Stimulated activated CD4-positive, alpha-beta T cell treated with anti-CD3 and anti-CD28 coated beads, Interleukin-4, amount 100 ng/mL, for 1 hour (primary cell): ENCODE results near the gene PACS1.
"Not testable (repeated sequence)": the region's sequence is repeated elsewhere in the genome, so short reads cannot be mapped to it uniquely, and the experiment has no call there.

Experiments
- DNase-seq: peaks from one replicate; pipeline ENCODE4 v3.0.0-alpha.2; 2020

Gene PACS1

GRCh38 chr11:66077927-66078326 is 7.9 kb downstream of the PACS1 start:
- no peak for DNase-seq

- DNase-seq = not testable (repeated sequence)
Measured at GRCh38 chr11:66078949-66079348, 8.9 kb downstream of the PACS1 start.

GRCh38 chr11:66080055-66080817 is 10.2 kb downstream of the PACS1 start:
- peak; percentile 59 for DNase-seq

- DNase-seq = peak; percentile 52
Measured at GRCh38 chr11:66081505-66081904, 11.4 kb downstream of the PACS1 start.

- no peak for DNase-seq
Measured at GRCh38 chr11:66082946-66083698, 13.1 kb downstream of the PACS1 start.

- no peak for DNase-seq
Measured at GRCh38 chr11:66083767-66084166, 13.7 kb downstream of the PACS1 start.

GRCh38 chr11:66084821-66085475 is 14.9 kb downstream of the PACS1 start:
- no peak for DNase-seq

GRCh38 chr11:66087148-66087908 is 17.3 kb downstream of the PACS1 start:
- DNase-seq = no peak

GRCh38 chr11:66089067-66089466 is 19.0 kb downstream of the PACS1 start:
- DNase-seq = no peak

GRCh38 chr11:66090288-66090687 is 20.2 kb downstream of the PACS1 start:
- no peak for DNase-seq

- DNase-seq = not testable (repeated sequence)
Measured at GRCh38 chr11:66092125-66092524, 22.1 kb downstream of the PACS1 start.

GRCh38 chr11:66099746-66100145 is 29.7 kb downstream of the PACS1 start:
- DNase-seq = not testable (repeated sequence)

GRCh38 chr11:66100272-66101065 is 30.4 kb downstream of the PACS1 start:
- DNase-seq = peak; percentile 39

- no peak for DNase-seq
Measured at GRCh38 chr11:66101066-66101464, 31.0 kb downstream of the PACS1 start.

- DNase-seq = no peak
Measured at GRCh38 chr11:66104057-66104638, 34.1 kb downstream of the PACS1 start.

GRCh38 chr11:66106786-66107599 is 36.9 kb downstream of the PACS1 start:
- DNase-seq = no peak

- no peak for DNase-seq
Measured at GRCh38 chr11:66107600-66108510, 37.8 kb downstream of the PACS1 start.

- DNase-seq = no peak
Measured at GRCh38 chr11:66109294-66109693, 39.2 kb downstream of the PACS1 start.

- no peak for DNase-seq
Measured at GRCh38 chr11:66111158-66111557, 41.1 kb downstream of the PACS1 start.

GRCh38 chr11:66112041-66112491 is 42.0 kb downstream of the PACS1 start:
- no peak for DNase-seq
